H9 (cell line): ENCODE results near the gene SIPA1. TPM values are rescaled to one million over a fixed set of nuclear protein-coding genes. Genes with fewer than 3 reads are reported as not detected.

Source experiments
- DNase-seq: peaks from one replicate; pipeline ENCODE4 v3.0.0-alpha.2; 2017
- H2AFZ ChIP-seq: one replicate; pipeline ENCODE4 v1.6.1; 2013; ENCODE audit warnings: mild to moderate bottlenecking, low read length, control low read depth, moderate library complexity
- H2AK5ac ChIP-seq: 2 replicates; pipeline ENCODE4 v1.6.1; 2013; ENCODE audit warnings: low read length, control low read depth, mixed read lengths; ENCODE audit not compliant: insufficient read length
- H2BK120ac ChIP-seq: one replicate; pipeline ENCODE4 v1.6.1; 2013; ENCODE audit warnings: low read depth, mild to moderate bottlenecking, low read length, control low read depth, inconsistent platforms; ENCODE audit not compliant: poor library complexity, severe bottlenecking
- H2BK12ac ChIP-seq: 2 replicates; pipeline ENCODE4 v1.6.1; 2013; ENCODE audit warnings: low read length, control low read depth, mixed read lengths, low read depth; ENCODE audit not compliant: insufficient read length
- H2BK15ac ChIP-seq: 2 replicates; pipeline ENCODE4 v1.6.1; 2013; ENCODE audit warnings: low read depth, low read length, control low read depth
- H2BK20ac ChIP-seq: one replicate; pipeline ENCODE4 v1.6.1; 2013; ENCODE audit warnings: low read depth, mild to moderate bottlenecking, low read length, control low read depth, inconsistent platforms; ENCODE audit not compliant: poor library complexity, severe bottlenecking
- H2BK5ac ChIP-seq: 2 replicates; pipeline ENCODE4 v1.6.1; 2013; ENCODE audit warnings: low read length, control low read depth, mixed read lengths; ENCODE audit not compliant: insufficient read length
- H3K14ac ChIP-seq: 2 replicates; pipeline ENCODE4 v1.6.1; 2013; ENCODE audit warnings: low read length, control low read depth; ENCODE audit not compliant: insufficient read depth
- H3K18ac ChIP-seq: 2 replicates; pipeline ENCODE4 v1.6.1; 2013; ENCODE audit warnings: low read depth, mild to moderate bottlenecking, mixed read lengths, low read length, control low read depth; ENCODE audit not compliant: insufficient read length
- H3K23ac ChIP-seq: 2 replicates; pipeline ENCODE4 v1.6.1; 2013; ENCODE audit warnings: low read length, control low read depth, mixed read lengths, low read depth; ENCODE audit not compliant: insufficient read length
- H3K23me2 ChIP-seq: 2 replicates; pipeline ENCODE4 v1.6.1; 2013; ENCODE audit warnings: low read depth, mild to moderate bottlenecking, mixed read lengths, low read length, control low read depth; ENCODE audit not compliant: insufficient read length, poor library complexity, severe bottlenecking
- H3K27ac ChIP-seq: 2 replicates; pipeline ENCODE4 v1.5.1; 2013; ENCODE audit warnings: low read length, control low read depth, mixed read lengths, low read depth; ENCODE audit not compliant: insufficient read length
- H3K27me3 ChIP-seq: 2 replicates; pipeline ENCODE4 v1.6.1; 2013; ENCODE audit warnings: low read length, control low read depth, inconsistent platforms; ENCODE audit not compliant: insufficient read depth
- H3K4ac ChIP-seq: 2 replicates; pipeline ENCODE4 v1.6.1; 2013; ENCODE audit warnings: low read depth, mild to moderate bottlenecking, control low read depth, inconsistent platforms, low read length, moderate library complexity
- H3K4me1 ChIP-seq: 2 replicates; pipeline ENCODE4 v1.6.1; 2013; ENCODE audit warnings: low read length, control low read depth, inconsistent platforms; ENCODE audit not compliant: insufficient read depth
- H3K4me2 ChIP-seq: 2 replicates; pipeline ENCODE4 v1.6.1; 2013; ENCODE audit warnings: low read length, control low read depth, mixed read lengths; ENCODE audit not compliant: insufficient read length, insufficient read depth
- H3K56ac ChIP-seq: 2 replicates; pipeline ENCODE4 v1.6.1; 2013; ENCODE audit warnings: low read depth, mild to moderate bottlenecking, mixed read lengths, low read length, control low read depth; ENCODE audit not compliant: insufficient read length
- H3K79me1 ChIP-seq: 2 replicates; pipeline ENCODE4 v1.6.1; 2013; ENCODE audit warnings: low read depth, mild to moderate bottlenecking, moderate library complexity, low read length, control low read depth, inconsistent platforms; ENCODE audit not compliant: insufficient read depth, poor library complexity, severe bottlenecking
- H3K79me2 ChIP-seq: 2 replicates; pipeline ENCODE4 v1.6.1; 2013; ENCODE audit warnings: low read length, control low read depth, inconsistent platforms; ENCODE audit not compliant: insufficient read depth
- H3K9ac ChIP-seq: 2 replicates; pipeline ENCODE4 v1.6.1; 2013; ENCODE audit warnings: low read length, control low read depth, mixed read lengths; ENCODE audit not compliant: insufficient read length; ENCODE audit errors: extremely low read depth
- H3K9me3 ChIP-seq: one replicate; pipeline ENCODE4 v1.6.1; 2013; ENCODE audit warnings: low read depth, low read length, inconsistent platforms; ENCODE audit not compliant: control insufficient read depth
- H3T11ph ChIP-seq: one replicate; pipeline ENCODE4 v1.6.1; 2013; ENCODE audit warnings: mild to moderate bottlenecking, low read length, control low read depth, inconsistent platforms
- H4K20me1 ChIP-seq: one replicate; pipeline ENCODE4 v1.6.1; 2013; ENCODE audit not compliant: control insufficient read depth, insufficient read length, insufficient read depth
- H4K5ac ChIP-seq: 2 replicates; pipeline ENCODE4 v1.6.1; 2013; ENCODE audit warnings: low read depth, mild to moderate bottlenecking, mixed read lengths, low read length, control low read depth; ENCODE audit not compliant: insufficient read length
- H4K8ac ChIP-seq: replicated peaks from 2 replicates; pipeline ENCODE4 v1.6.1; 2013; ENCODE audit warnings: low read length, control low read depth, mixed read lengths, low read depth; ENCODE audit not compliant: insufficient read length
- H4K91ac ChIP-seq: 2 replicates; pipeline ENCODE4 v1.6.1; 2013; ENCODE audit warnings: low read depth, mild to moderate bottlenecking, moderate library complexity, mixed read lengths, low read length, control low read depth; ENCODE audit not compliant: insufficient read length
- H3K27ac Mint-ChIP-seq, 3 experiments: 2 replicates in 2 of 3; 3 replicates in 1 of 3; pipeline ENCODE4 v1.8.0; 2020 to 2021; ENCODE audit warnings: mixed read lengths in 3 of 3, mild to moderate bottlenecking in 1 of 3, moderate library complexity in 1 of 3
- H3K27me3 Mint-ChIP-seq: 2 replicates; pipeline ENCODE4 v1.8.0; 2021; ENCODE audit warnings: low read depth, mild to moderate bottlenecking, moderate library complexity, mixed read lengths
- H3K36me3 Mint-ChIP-seq, 3 experiments: 2 replicates in 2 of 3; 3 replicates in 1 of 3; pipeline ENCODE4 v1.8.0; 2020 to 2021; ENCODE audit warnings: low read depth in 3 of 3, mixed read lengths in 3 of 3; ENCODE audit not compliant: insufficient read depth in 1 of 3
- H3K4me1 Mint-ChIP-seq, 2 experiments: 2 replicates each; pipeline ENCODE4 v1.8.0; 2020; ENCODE audit warnings: mixed read lengths in 2 of 2
- H3K4me3 Mint-ChIP-seq, 2 experiments: 2 replicates in 1 of 2; 3 replicates in 1 of 2; pipeline ENCODE4 v1.8.0; 2020 to 2021; ENCODE audit warnings: mild to moderate bottlenecking in 2 of 2, mixed read lengths in 2 of 2, moderate library complexity in 1 of 2
- H3K9me3 Mint-ChIP-seq, 2 experiments: 2 replicates in 1 of 2; 3 replicates in 1 of 2; pipeline ENCODE4 v1.8.0; 2020; ENCODE audit warnings: mild to moderate bottlenecking in 2 of 2, mixed read lengths in 2 of 2, moderate library complexity in 1 of 2
- WGBS: extraction: QIAGEN DNeasy Blood & Tissue Kit; methylation state at CpG from one replicate; pipeline ENCODE4 v1.1.7; 2013; ENCODE audit warnings: missing lambda C conversion rate, low lambda C conversion rate, mixed read lengths; ENCODE audit not compliant: insufficient read length; ENCODE audit errors: extremely low coverage; 5-methylcytosine and 5-hydroxymethylcytosine counted together
- total RNA-seq: library from RNA; stranded (reverse); gene quantifications from 2 replicates; pipeline ENCODE4 v1.2.1, GENCODE V29; 2021
- TF ChIP-seq, protein P1 (sequence below): fragments of 200-600 bp; sonication (generic); conservative IDR thresholded peaks from 3 replicates; pipeline ENCODE4 v1.8.0; 2021; ENCODE audit warnings: antibody characterized with exemption, mild to moderate bottlenecking

SIPA1 gene
- total RNA-seq, 1 experiment from 2014 or later = 32.0 TPM

DNA sequence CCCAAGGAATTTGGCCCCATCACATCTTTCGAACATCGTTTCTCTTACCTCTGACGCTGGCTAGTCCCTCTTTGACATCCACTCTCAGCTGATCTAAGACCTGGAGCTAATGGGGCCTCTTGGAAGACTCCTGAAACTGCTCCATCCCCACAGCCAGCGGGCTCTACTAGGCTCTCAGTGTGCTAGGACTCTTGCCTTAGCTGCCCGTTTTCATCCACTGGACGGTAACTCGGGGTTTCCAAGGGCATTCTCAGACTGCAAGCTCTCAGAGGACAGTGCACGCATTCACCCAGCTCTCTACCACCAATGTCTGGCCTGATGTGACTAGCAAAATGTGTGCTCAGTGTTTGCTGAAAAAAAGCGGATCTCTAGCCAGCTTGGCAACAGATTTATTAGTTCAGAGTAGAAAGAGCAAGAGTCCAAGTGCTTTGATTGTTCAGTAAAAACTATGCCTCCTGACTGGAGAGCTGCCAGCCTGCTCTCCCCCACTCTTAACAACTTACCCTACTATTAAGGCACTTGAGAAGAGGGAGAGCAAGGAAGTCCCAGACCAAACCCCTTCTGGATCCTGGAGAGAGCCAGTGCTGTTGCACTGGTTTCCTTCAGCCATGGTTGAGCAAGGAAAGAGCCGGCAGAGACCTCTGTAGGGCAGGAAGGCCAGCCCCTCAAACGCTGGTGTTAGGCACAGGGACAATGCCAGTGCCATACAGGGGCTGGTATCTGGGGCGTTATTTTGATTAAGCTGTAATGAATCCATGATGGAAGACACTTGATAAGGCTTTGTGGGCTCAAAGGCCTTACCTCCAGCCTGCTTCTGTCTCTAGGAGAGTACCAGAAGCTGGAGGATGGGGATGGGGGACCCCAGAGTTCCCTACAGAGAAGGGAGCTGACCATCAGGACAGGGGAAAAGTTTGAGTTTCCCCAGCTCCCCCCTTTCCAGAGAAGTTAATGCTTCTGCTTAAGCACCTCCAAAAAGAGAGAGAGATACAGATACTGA, 15.6 kb downstream of the SIPA1 start:
- Histone ChIP-seq H3K14ac (peak overlapping the region; percentile 42; the same call in 1 of the 2 replicates), H3K4ac (no peak overlapping the region), H4K20me1 (no peaks in the 10 kb centered on the region), H3K23me2 (peaks cover 4% of the 10 kb centered on the region), H3T11ph (no peak overlapping the region), H3K4me2 (peak overlapping the region; percentile 86), H3K56ac (no peak overlapping the region), H4K5ac (no peak overlapping the region), H2AK5ac (no peak overlapping the region), H3K18ac (no peak overlapping the region), H3K79me1 (no peaks in the 10 kb centered on the region), H4K8ac (no peak overlapping the region), H2BK5ac (no peak overlapping the region), H2BK12ac (no peak overlapping the region), H3K4me1 (peaks cover 4% of the 10 kb centered on the region; the same call in 1 of the 2 replicates), H3K27me3 (no peaks in the 10 kb centered on the region), H2AFZ (no peak overlapping the region), H3K9ac (peak overlapping the region; percentile 60), H2BK20ac (no peak overlapping the region), H2BK120ac (no peak overlapping the region), H3K79me2 (no peaks in the 10 kb centered on the region), H3K9me3 (no peaks in the 10 kb centered on the region), H4K91ac (no peak overlapping the region), H2BK15ac (no peak overlapping the region), H3K27ac (peak overlapping the region; percentile 18), H3K23ac (no peak overlapping the region)
- TF ChIP-seq, protein P1, sequence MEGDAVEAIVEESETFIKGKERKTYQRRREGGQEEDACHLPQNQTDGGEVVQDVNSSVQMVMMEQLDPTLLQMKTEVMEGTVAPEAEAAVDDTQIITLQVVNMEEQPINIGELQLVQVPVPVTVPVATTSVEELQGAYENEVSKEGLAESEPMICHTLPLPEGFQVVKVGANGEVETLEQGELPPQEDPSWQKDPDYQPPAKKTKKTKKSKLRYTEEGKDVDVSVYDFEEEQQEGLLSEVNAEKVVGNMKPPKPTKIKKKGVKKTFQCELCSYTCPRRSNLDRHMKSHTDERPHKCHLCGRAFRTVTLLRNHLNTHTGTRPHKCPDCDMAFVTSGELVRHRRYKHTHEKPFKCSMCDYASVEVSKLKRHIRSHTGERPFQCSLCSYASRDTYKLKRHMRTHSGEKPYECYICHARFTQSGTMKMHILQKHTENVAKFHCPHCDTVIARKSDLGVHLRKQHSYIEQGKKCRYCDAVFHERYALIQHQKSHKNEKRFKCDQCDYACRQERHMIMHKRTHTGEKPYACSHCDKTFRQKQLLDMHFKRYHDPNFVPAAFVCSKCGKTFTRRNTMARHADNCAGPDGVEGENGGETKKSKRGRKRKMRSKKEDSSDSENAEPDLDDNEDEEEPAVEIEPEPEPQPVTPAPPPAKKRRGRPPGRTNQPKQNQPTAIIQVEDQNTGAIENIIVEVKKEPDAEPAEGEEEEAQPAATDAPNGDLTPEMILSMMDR = no peak
- DNase-seq = no peak
- no CpG with 5 or more reads among the region's 12 CpGs for WGBS
- H3K27ac Mint-ChIP-seq = peak overlapping the region; percentile 97 to 98 (median 98)
- peaks cover 1% of the 10 kb centered on the region; the same call in 1 of the 2 replicates for H3K27me3 Mint-ChIP-seq
- H3K9me3 Mint-ChIP-seq = no peaks in the 10 kb centered on the region; a peak in 1 of 5 replicates
- peaks cover 30 to 53% (median 43%) of the 10 kb centered on the region in 3 experiments for H3K36me3 Mint-ChIP-seq
- peak overlapping the region; percentile 78 to 80 for H3K4me3 Mint-ChIP-seq
- H3K4me1 Mint-ChIP-seq = peaks cover 20% of the 10 kb centered on the region in 2 experiments
